Prostate gland (tissue), 2 donors: ENCODE measurements around the gene UBTD2.

ENCODE experiments used
- POLR2A ChIP-seq: fragments of 450-650 bp; IDR thresholded peaks from one replicate; pipeline ENCODE4 v1.6.1; 2016; ENCODE audit warnings: antibody characterized with exemption, mild to moderate bottlenecking
- TF ChIP-seq, protein P1 (sequence below), 4 experiments: fragments of 200-600 bp in 2 of 4; fragments of 450-650 bp in 2 of 4; sonication (generic) in 2 of 4; IDR thresholded peaks; 1 replicate in 3 of 4; 2 replicates in 1 of 4; pipeline ENCODE4 v1.5.1; 2016 to 2019; ENCODE audit warnings: antibody characterized with exemption in 4 of 4, mild to moderate bottlenecking in 2 of 4, moderate library complexity in 2 of 4

DNA sequence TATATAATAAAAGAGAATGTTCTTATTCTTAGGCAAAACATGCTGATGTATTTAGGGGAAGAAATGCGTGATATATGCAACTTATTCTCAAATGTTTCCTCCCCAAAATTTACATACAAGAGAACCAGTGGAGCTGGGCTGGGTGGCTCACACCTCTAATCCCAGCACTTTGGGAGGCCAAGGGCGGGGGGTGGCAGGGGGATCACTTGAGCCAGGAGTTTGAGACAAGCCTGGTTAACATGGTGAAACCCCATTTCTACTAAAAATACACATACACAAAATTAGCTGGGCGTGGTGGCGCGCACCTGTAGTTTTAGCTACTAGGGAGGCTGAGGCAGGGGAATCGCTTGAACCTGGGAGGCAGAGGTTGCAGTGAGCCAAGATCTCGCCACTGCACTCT is 27.5 kb upstream of the UBTD2 start:
- TF ChIP-seq, protein P1, sequence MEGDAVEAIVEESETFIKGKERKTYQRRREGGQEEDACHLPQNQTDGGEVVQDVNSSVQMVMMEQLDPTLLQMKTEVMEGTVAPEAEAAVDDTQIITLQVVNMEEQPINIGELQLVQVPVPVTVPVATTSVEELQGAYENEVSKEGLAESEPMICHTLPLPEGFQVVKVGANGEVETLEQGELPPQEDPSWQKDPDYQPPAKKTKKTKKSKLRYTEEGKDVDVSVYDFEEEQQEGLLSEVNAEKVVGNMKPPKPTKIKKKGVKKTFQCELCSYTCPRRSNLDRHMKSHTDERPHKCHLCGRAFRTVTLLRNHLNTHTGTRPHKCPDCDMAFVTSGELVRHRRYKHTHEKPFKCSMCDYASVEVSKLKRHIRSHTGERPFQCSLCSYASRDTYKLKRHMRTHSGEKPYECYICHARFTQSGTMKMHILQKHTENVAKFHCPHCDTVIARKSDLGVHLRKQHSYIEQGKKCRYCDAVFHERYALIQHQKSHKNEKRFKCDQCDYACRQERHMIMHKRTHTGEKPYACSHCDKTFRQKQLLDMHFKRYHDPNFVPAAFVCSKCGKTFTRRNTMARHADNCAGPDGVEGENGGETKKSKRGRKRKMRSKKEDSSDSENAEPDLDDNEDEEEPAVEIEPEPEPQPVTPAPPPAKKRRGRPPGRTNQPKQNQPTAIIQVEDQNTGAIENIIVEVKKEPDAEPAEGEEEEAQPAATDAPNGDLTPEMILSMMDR (IDR thresholded peaks at IDR 0.05): no peak
- no peak for TF ChIP-seq POLR2A
